Neural progenitor cell (in vitro differentiated cells): ENCODE data around the gene EXD3. TPM values are rescaled to one million over a fixed set of nuclear protein-coding genes. Genes with fewer than 3 reads are reported as not detected.

Experiments
- DNase-seq: peaks from one replicate; pipeline ENCODE4 v3.0.0-alpha.2; 2016; ENCODE audit warnings: low spot score
- H2AFZ ChIP-seq: fragments of 200-600 bp; sonication (generic); replicated peaks from 2 replicates; pipeline ENCODE4 v1.6.1; 2016; ENCODE audit warnings: antibody characterized with exemption
- H3F3A ChIP-seq: fragments of 200-600 bp; sonication (generic); 2 replicates; pipeline ENCODE4 v1.6.1; 2016; ENCODE audit warnings: antibody characterized with exemption, low read depth
- H3K27ac ChIP-seq: fragments of 200-600 bp; sonication (generic); 2 replicates; pipeline ENCODE4 v1.5.1; 2016; ENCODE audit warnings: mild to moderate bottlenecking
- H3K27me3 ChIP-seq: fragments of 200-600 bp; sonication (generic); 2 replicates; pipeline ENCODE4 v1.6.1; 2016; ENCODE audit warnings: mild to moderate bottlenecking, moderate library complexity
- H3K36me3 ChIP-seq: fragments of 200-600 bp; sonication (generic); 2 replicates; pipeline ENCODE4 v1.5.1; 2016
- H3K4me1 ChIP-seq: fragments of 200-600 bp; sonication (generic); 2 replicates; pipeline ENCODE4 v1.6.1; 2016; ENCODE audit warnings: mixed run types
- H3K4me2 ChIP-seq: fragments of 200-600 bp; sonication (generic); 2 replicates; pipeline ENCODE4 v1.6.1; 2016
- H3K4me3 ChIP-seq: fragments of 200-600 bp; sonication (generic); 2 replicates; pipeline ENCODE4 v1.5.1; 2016
- H3K79me2 ChIP-seq: fragments of 200-600 bp; sonication (generic); 2 replicates; pipeline ENCODE4 v1.6.1; 2016; ENCODE audit warnings: low read depth
- H3K9ac ChIP-seq: fragments of 200-600 bp; sonication (generic); 2 replicates; pipeline ENCODE4 v1.6.1; 2016
- H3K9me3 ChIP-seq: fragments of 200-600 bp; sonication (generic); 2 replicates; pipeline ENCODE4 v1.5.1; 2016; ENCODE audit warnings: low read depth
- H4K20me1 ChIP-seq: fragments of 200-600 bp; sonication (generic); 2 replicates; pipeline ENCODE4 v1.6.1; 2016; ENCODE audit warnings: low read depth
- H3K27ac Mint-ChIP-seq: 3 replicates; pipeline ENCODE4 v1.8.0; 2021; ENCODE audit warnings: mixed read lengths
- H3K27me3 Mint-ChIP-seq: 2 replicates; pipeline ENCODE4 v1.8.0; 2022; ENCODE audit warnings: low read depth, mild to moderate bottlenecking, inconsistent platforms, moderate library complexity, mixed read lengths; ENCODE audit not compliant: insufficient read depth
- H3K36me3 Mint-ChIP-seq: 3 replicates; pipeline ENCODE4 v1.8.0; 2021; ENCODE audit warnings: mixed read lengths
- H3K4me1 Mint-ChIP-seq: 3 replicates; pipeline ENCODE4 v1.8.0; 2021; ENCODE audit warnings: mixed read lengths
- H3K4me3 Mint-ChIP-seq: 3 replicates; pipeline ENCODE4 v1.8.0; 2021; ENCODE audit warnings: mild to moderate bottlenecking, moderate library complexity, mixed read lengths
- H3K9me3 Mint-ChIP-seq: 3 replicates; pipeline ENCODE4 v1.8.0; 2020; ENCODE audit warnings: mixed read lengths
- EZH2 ChIP-seq: fragments of 200-600 bp; sonication (generic); IDR thresholded peaks from 2 replicates; pipeline ENCODE4 v1.6.1; 2017; ENCODE audit warnings: antibody characterized with exemption, mild to moderate bottlenecking, moderate library complexity
- EZH2phosphoT487 ChIP-seq: fragments of 200-600 bp; sonication (generic); IDR thresholded peaks from 2 replicates; pipeline ENCODE4 v1.6.1; 2017; ENCODE audit warnings: antibody characterized with exemption
- total RNA-seq: library from RNA; depleted of rRNA; stranded (reverse); fragments of >200 nt; gene quantifications from 2 replicates; pipeline ENCODE4 v1.2.3, GENCODE V29; 2015; ENCODE audit warnings: low replicate concordance
- TF ChIP-seq, protein P1 (sequence below): fragments of 200-600 bp; sonication (generic); IDR thresholded peaks from 2 replicates; pipeline ENCODE4 v1.5.1; 2017; ENCODE audit warnings: antibody characterized with exemption, mild to moderate bottlenecking

EXD3 gene
- total RNA-seq, 1 donor from 2014 or later = 4.7 TPM

DNA sequence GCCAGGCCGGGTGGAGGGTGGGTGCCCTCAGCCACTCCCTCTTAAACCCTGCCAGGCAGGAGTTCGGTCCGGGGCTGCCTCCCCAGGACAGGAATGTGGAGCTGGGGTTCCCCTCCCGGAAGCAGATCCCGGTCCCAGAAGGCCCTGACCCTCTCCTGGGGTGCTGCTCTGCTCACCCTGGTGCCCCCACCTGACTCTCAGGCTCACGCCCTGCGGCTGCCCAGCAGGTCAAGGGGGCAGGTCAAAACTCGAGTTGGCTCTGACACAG lies 117.2 kb downstream of the EXD3 start:
- no peaks in the 10 kb centered on the region for H3K9me3 Mint-ChIP-seq
- H3K4me1 Mint-ChIP-seq = peaks cover 38% of the 10 kb centered on the region
- Histone ChIP-seq H3K4me2 (no peak overlapping the region), H3K27ac (no peak overlapping the region), H3K36me3 (no peaks in the 10 kb centered on the region), H3F3A (peaks cover 32% of the 10 kb centered on the region), H3K79me2 (peaks cover 6% of the 10 kb centered on the region), H3K27me3 (peaks cover 16% of the 10 kb centered on the region), H3K4me3 (no peak overlapping the region), H3K9me3 (no peaks in the 10 kb centered on the region), H4K20me1 (peaks cover 15% of the 10 kb centered on the region), H3K9ac (no peak overlapping the region), H3K4me1 (peaks cover 51% of the 10 kb centered on the region), H2AFZ (no peak overlapping the region)
- H3K27ac Mint-ChIP-seq = no peak overlapping the region
- H3K36me3 Mint-ChIP-seq = peaks cover 1% of the 10 kb centered on the region
- H3K4me3 Mint-ChIP-seq = no peak overlapping the region
- no peak for DNase-seq
- peaks cover 3% of the 10 kb centered on the region for H3K27me3 Mint-ChIP-seq
- TF ChIP-seq, protein P1, sequence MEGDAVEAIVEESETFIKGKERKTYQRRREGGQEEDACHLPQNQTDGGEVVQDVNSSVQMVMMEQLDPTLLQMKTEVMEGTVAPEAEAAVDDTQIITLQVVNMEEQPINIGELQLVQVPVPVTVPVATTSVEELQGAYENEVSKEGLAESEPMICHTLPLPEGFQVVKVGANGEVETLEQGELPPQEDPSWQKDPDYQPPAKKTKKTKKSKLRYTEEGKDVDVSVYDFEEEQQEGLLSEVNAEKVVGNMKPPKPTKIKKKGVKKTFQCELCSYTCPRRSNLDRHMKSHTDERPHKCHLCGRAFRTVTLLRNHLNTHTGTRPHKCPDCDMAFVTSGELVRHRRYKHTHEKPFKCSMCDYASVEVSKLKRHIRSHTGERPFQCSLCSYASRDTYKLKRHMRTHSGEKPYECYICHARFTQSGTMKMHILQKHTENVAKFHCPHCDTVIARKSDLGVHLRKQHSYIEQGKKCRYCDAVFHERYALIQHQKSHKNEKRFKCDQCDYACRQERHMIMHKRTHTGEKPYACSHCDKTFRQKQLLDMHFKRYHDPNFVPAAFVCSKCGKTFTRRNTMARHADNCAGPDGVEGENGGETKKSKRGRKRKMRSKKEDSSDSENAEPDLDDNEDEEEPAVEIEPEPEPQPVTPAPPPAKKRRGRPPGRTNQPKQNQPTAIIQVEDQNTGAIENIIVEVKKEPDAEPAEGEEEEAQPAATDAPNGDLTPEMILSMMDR = no peak
- no peak for TF ChIP-seq EZH2

DNA sequence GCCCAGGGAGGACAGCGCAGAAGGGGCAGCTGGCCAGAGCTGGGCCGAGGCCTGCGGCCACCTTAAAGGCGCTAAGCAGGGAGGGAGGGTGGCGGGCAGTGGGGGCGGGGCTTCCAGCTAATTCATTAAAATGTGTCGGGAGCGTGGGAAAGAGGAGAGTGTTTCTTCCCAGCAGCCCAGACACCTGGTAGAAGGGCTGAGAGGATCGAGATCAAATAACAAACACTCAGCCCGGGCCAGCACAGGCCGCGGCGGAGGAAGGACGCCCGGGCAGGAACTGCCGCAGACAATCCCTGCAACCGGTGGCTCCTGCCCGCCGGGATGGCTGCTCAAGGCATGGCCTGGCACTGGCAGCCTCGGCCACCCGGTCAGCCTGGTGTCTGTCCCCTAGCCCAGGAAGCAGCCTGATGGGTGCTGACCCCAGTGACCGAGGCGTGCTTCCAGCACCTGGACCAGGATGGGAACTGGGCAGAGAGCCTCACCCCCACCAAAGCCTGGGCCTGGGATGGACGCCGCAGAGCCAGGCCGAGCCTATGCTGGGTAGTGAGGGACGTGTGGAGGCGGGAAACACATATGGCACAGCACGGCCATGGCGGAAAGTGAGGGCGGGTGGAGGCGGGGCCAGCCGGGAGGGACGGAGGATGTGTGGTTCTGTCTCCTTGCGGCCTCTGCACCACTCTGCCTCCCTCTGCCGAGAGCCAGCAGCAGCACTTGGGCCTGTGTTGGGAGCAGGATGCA lies 117.7 kb downstream of the EXD3 start:
- H3K4me3 ChIP-seq = no peak overlapping the region
- peaks cover 16% of the 10 kb centered on the region for H3K27me3 ChIP-seq
- peak overlapping the region; percentile 55 for H3K4me3 Mint-ChIP-seq
- peaks cover 37% of the 10 kb centered on the region for H3F3A ChIP-seq
- no peaks in the 10 kb centered on the region for H3K9me3 Mint-ChIP-seq
- H3K27ac ChIP-seq = peak overlapping the region; percentile 86
- no peaks in the 10 kb centered on the region for H3K36me3 ChIP-seq
- no peak overlapping the region for H2AFZ ChIP-seq
- DNase-seq = peak; percentile 90
- H3K9me3 ChIP-seq = no peaks in the 10 kb centered on the region
- H3K4me2 ChIP-seq = peak overlapping the region; percentile 45
- peaks cover 11% of the 10 kb centered on the region for H3K79me2 ChIP-seq
- peaks cover 52% of the 10 kb centered on the region for H3K4me1 ChIP-seq
- H3K36me3 Mint-ChIP-seq = peaks cover 1% of the 10 kb centered on the region
- no peak overlapping the region for H3K9ac ChIP-seq
- H3K4me1 Mint-ChIP-seq = peaks cover 39% of the 10 kb centered on the region
- TF ChIP-seq, protein P1 = no peak
- TF ChIP-seq EZH2phosphoT487 = no peak
- TF ChIP-seq EZH2 = no peak
- H3K27me3 Mint-ChIP-seq = peaks cover 4% of the 10 kb centered on the region
- no peak overlapping the region for H3K27ac Mint-ChIP-seq
- H4K20me1 ChIP-seq = peaks cover 20% of the 10 kb centered on the region

DNA sequence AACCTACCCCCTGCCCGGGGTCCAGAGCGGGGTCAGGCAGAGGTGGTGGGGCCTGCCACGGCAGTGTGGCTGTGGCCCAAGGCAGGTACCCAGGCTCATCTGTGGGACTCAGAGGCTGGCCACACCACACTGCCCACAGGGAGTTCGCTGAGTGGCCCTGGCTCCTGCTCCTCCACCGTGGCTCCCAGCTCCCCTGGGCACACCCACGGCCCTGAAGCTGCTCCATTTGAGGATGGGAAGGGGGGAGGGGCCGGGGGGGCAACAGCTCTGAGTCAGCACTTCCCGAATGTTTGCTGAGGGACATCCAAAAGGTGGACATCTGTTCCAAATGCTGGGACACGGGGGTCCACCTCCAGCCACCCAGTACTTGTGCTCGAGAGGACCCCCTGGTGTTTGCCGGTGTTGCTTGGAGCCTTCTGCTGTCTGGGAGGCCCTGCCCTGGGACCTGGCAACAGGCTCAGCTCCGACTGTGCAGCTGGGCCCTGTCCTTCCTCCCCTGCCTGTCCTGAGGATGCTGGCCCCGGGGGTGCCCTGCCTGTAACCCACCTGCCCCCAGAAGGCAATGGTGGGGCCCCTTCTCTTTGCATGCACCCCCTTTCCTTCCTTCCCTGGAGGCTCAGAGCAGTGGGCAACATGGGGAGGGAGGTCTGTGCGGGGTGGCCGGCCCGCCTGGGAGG lies 118.4 kb downstream of the EXD3 start:
- H2AFZ ChIP-seq = no peak overlapping the region
- H3K4me2 ChIP-seq = peak overlapping the region; percentile 45
- H3K27me3 ChIP-seq = peaks cover 16% of the 10 kb centered on the region
- TF ChIP-seq EZH2phosphoT487 (no peak), EZH2 (no peak)
- TF ChIP-seq, protein P1 = no peak
- peak overlapping the region; percentile 56 for H3K27ac ChIP-seq
- H3K4me3 ChIP-seq = no peak overlapping the region
- DNase-seq = peak; percentile 27
- Mint-ChIP-seq H3K27me3 (peaks cover 6% of the 10 kb centered on the region), H3K27ac (no peak overlapping the region), H3K36me3 (peaks cover 3% of the 10 kb centered on the region), H3K9me3 (no peaks in the 10 kb centered on the region), H3K4me3 (no peak overlapping the region), H3K4me1 (peaks cover 44% of the 10 kb centered on the region)
- H3F3A ChIP-seq = peaks cover 44% of the 10 kb centered on the region
- no peaks in the 10 kb centered on the region for H3K9me3 ChIP-seq
- H3K79me2 ChIP-seq = peaks cover 18% of the 10 kb centered on the region
- H4K20me1 ChIP-seq = peaks cover 27% of the 10 kb centered on the region
- peaks cover 59% of the 10 kb centered on the region for H3K4me1 ChIP-seq
- H3K9ac ChIP-seq = no peak overlapping the region
- H3K36me3 ChIP-seq = no peaks in the 10 kb centered on the region
